AG04449 (cell line): ENCODE data around the gene CIZ1.

Source experiments
- CTCF ChIA-PET: fragments of 350-600 bp; formaldehyde crosslinking; extraction: SDS; loops from one replicate; lab custom pipeline; 2021; ENCODE audit warnings: antibody characterized with exemption; lab: Yijun Ruan, JAX
- POLR2A ChIA-PET: fragments of 400-600, 350-600 bp; formaldehyde crosslinking; extraction: SDS; loops from one replicate; lab custom pipeline; 2020; ENCODE audit warnings: antibody characterized with exemption, inconsistent platforms; lab: Yijun Ruan, JAX
- DNase-seq: peaks from one replicate; pipeline ENCODE4 v3.0.0-alpha.2; 2010; ENCODE audit warnings: low read depth, low spot score
- H3K4me3 ChIP-seq: 2 replicates; pipeline ENCODE4 v1.5.1; 2011; ENCODE audit warnings: low read depth, mild to moderate bottlenecking, control low read depth, low read length
- TF ChIP-seq, protein P1 (sequence below): IDR thresholded peaks from one replicate; pipeline ENCODE4 v1.5.1; 2011; ENCODE audit warnings: mild to moderate bottlenecking, moderate library complexity, low read length, control low read depth, inconsistent platforms; ENCODE audit not compliant: insufficient read depth; ENCODE audit errors: missing control alignments

CIZ1 gene

GRCh38 chr9:128213746-128214497, 22.6 kb upstream of the CIZ1 start:
- H3K4me3 ChIP-seq: no peak overlapping the region
- CTCF ChIA-PET: interaction anchor here (1.2 to 6.2 kb wide), 2 partner anchors 10 to 12 kb away, joined by 4 to 36 read pairs; partner anchors contain the start of gene DNM1
- TF ChIP-seq, protein P1, sequence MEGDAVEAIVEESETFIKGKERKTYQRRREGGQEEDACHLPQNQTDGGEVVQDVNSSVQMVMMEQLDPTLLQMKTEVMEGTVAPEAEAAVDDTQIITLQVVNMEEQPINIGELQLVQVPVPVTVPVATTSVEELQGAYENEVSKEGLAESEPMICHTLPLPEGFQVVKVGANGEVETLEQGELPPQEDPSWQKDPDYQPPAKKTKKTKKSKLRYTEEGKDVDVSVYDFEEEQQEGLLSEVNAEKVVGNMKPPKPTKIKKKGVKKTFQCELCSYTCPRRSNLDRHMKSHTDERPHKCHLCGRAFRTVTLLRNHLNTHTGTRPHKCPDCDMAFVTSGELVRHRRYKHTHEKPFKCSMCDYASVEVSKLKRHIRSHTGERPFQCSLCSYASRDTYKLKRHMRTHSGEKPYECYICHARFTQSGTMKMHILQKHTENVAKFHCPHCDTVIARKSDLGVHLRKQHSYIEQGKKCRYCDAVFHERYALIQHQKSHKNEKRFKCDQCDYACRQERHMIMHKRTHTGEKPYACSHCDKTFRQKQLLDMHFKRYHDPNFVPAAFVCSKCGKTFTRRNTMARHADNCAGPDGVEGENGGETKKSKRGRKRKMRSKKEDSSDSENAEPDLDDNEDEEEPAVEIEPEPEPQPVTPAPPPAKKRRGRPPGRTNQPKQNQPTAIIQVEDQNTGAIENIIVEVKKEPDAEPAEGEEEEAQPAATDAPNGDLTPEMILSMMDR: no peak
- no peak for DNase-seq
- POLR2A ChIA-PET: no interaction called here

DNA sequence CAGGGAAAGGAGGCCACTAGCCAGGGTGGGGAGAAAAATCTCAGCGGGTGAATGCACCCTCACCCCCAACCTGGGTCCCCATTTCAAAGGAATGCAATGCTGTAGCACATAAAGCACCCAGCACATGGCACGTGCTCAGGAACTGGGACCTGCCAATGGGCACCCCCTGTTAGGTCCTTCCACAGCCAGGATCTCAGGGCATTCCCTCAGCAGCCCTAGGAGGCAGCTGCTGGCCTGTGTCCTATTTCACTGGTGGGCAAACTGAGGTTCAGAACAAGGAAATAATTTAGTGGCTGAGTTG, 20.6 kb upstream of the CIZ1 start:
- CTCF ChIA-PET: interaction anchor here (1.3 to 6.2 kb wide), 5 partner anchors 8 to 129 kb away, joined by 3 to 36 read pairs (median 5); partner anchors contain the start of gene DNM1
- TF ChIP-seq, protein P1: no peak
- no peak overlapping the region for H3K4me3 ChIP-seq
- no peak for DNase-seq
- POLR2A ChIA-PET: interaction anchor here (0.7 kb wide), 1 partner anchor 41 kb away, joined by 3 read pairs; no protein-coding TSS in a partner anchor

DNA sequence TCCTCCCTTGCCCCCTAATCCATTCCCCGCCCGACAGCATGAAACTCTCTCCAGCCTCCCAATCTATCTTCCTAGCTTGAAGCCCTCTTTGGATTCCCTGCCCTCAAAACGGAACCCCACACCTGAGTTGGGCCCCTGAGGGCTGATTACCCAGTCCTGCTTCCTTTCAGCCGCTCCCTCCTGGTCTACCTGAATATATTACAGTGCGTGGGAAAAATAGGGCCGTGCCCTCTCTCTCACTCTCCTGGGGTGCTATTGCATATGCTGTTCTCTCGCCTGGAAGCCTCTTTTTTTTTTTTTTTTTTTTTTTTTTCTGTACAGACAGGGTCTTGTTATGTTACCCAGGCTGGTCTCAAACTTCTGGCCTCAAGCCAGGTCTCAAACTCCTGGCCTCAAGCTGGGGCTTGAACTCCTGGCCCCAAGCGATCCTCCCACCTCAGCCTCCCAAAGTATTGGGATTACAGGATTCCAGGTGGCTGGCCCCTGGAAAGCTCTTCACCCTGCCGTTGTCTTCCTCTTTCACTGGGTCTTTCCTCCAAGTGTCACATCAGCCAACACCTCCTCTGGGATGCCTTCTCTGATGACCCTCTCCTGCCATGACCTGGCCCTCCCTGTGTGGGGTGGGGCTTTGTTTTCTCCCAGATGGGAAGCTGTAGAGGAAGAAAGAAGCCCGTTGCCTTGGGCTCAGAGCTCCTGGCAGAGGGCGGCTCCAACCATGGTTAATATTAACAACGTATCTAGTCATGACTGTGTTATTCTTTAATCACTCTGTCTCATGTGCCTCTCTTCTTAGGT, 20.0 kb upstream of the CIZ1 start:
- no peak for DNase-seq
- H3K4me3 ChIP-seq: no peak overlapping the region
- CTCF ChIA-PET: interaction anchor here (1.3 to 6.2 kb wide), 5 partner anchors 7 to 130 kb away, joined by 3 to 36 read pairs (median 5); partner anchors contain the start of gene DNM1
- POLR2A ChIA-PET: interaction anchor here (0.7 kb wide), 1 partner anchor 42 kb away, joined by 3 read pairs; no protein-coding TSS in a partner anchor
- TF ChIP-seq, protein P1: no peak

GRCh38 chr9:128208946-128209669, 17.7 kb upstream of the CIZ1 start:
- ChIA-PET CTCF (interaction anchor here (0.6 kb wide), 1 partner anchor 19 kb away, joined by 3 read pairs; no protein-coding TSS in a partner anchor), POLR2A (no interaction called here)
- TF ChIP-seq, protein P1: no peak
- no peak for DNase-seq
- no peak overlapping the region for H3K4me3 ChIP-seq

DNA sequence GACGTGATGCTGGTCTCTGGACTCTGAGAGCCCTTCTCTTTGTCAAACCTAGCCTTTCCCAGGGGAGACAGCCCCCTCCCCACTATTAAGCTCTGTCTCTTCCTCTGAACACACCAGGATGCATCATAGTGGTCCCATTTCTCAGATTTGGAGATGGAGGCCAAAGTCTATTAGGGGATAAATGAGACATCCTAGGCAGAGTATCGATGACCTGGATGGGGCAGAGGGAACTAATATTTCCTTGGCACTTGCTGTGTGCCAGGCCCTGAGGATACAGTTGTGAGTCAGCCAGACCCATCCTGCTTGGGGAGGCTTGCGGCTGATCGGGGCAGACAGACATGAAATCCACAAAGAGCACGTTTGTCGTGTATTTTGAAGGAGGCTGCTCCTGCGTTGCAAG, 17.0 kb upstream of the CIZ1 start:
- TF ChIP-seq, protein P1: no peak
- CTCF ChIA-PET: no interaction called here
- POLR2A ChIA-PET: no interaction called here
- no peak overlapping the region for H3K4me3 ChIP-seq
- DNase-seq: no peak
